Liver (tissue), 9 donors: ENCODE results near the gene TRPT1. TPM values are rescaled to one million over a fixed set of nuclear protein-coding genes. Genes with fewer than 3 reads are reported as not detected.

ENCODE experiments used
- DNase-seq: peaks from one replicate; pipeline ENCODE4 v3.0.0-alpha.2; 2017; ENCODE audit warnings: low spot score
- H3K27ac ChIP-seq, 2 donors: one replicate each; pipeline ENCODE4 v1.7.0; 2013; ENCODE audit warnings: inconsistent platforms in 2 of 2, low read length in 2 of 2, control low read depth in 1 of 2, low read depth in 1 of 2, mild to moderate bottlenecking in 1 of 2
- H3K27me3 ChIP-seq, 4 donors: one replicate each; pipeline versions ENCODE4 v1.6.1 to v1.7.0; 2013; ENCODE audit warnings: low read length in 3 of 4, inconsistent platforms in 1 of 4, mild to moderate bottlenecking in 1 of 4, moderate library complexity in 1 of 4; ENCODE audit not compliant: control insufficient read depth in 4 of 4, insufficient read depth in 4 of 4
- H3K36me3 ChIP-seq, 4 donors: one replicate each; pipeline versions ENCODE4 v1.6.1 to v1.7.0; 2013; ENCODE audit warnings: low read length in 3 of 4, mild to moderate bottlenecking in 3 of 4, low read depth in 1 of 4, moderate library complexity in 1 of 4; ENCODE audit not compliant: control insufficient read depth in 4 of 4, insufficient read depth in 3 of 4
- H3K4me1 ChIP-seq, 4 donors: one replicate each; pipeline versions ENCODE4 v1.6.1 to v1.7.0; 2013; ENCODE audit warnings: low read length in 3 of 4, mild to moderate bottlenecking in 3 of 4, moderate library complexity in 1 of 4; ENCODE audit not compliant: control insufficient read depth in 4 of 4, insufficient read depth in 4 of 4
- H3K4me3 ChIP-seq, 3 donors: one replicate each; pipeline versions ENCODE4 v1.6.1 to v1.7.0; 2013; ENCODE audit warnings: low read length in 3 of 3, control low read depth in 1 of 3, low read depth in 1 of 3, mild to moderate bottlenecking in 1 of 3
- H3K9ac ChIP-seq, 2 donors: one replicate each; pipeline ENCODE4 v1.7.0; 2013; ENCODE audit warnings: low read length in 2 of 2, mild to moderate bottlenecking in 2 of 2, moderate library complexity in 2 of 2, control low read depth in 1 of 2, low read depth in 1 of 2
- H3K9me3 ChIP-seq, 4 donors: one replicate each; pipeline versions ENCODE4 v1.6.1 to v1.7.0; 2013; ENCODE audit warnings: low read length in 3 of 4; ENCODE audit not compliant: control insufficient read depth in 4 of 4
- ATF3 ChIP-seq: IDR thresholded peaks from 2 replicates; pipeline ENCODE4 v1.6.1; 2016; ENCODE audit warnings: antibody characterized with exemption
- CTCF ChIP-seq: fragments of 150-350 bp; IDR thresholded peaks from 2 replicates; pipeline ENCODE4 v1.5.1; 2017; ENCODE audit warnings: improper control_type of control experiment, low read depth, low read length; ENCODE audit not compliant: missing input control
- EGR1 ChIP-seq, 2 donors: IDR thresholded peaks; 2 replicates each; pipeline ENCODE4 v1.6.1; 2016 to 2018; ENCODE audit warnings: antibody characterized with exemption in 2 of 2, low read depth in 2 of 2
- FOXA2 ChIP-seq: IDR thresholded peaks from 2 replicates; pipeline ENCODE4 v1.6.1; 2016; ENCODE audit warnings: antibody characterized with exemption
- GABPA ChIP-seq, 2 donors: IDR thresholded peaks in 1 of 2; conservative IDR thresholded peaks in 1 of 2; 2 replicates each; pipeline ENCODE4 v1.6.1; 2016; ENCODE audit warnings: antibody characterized with exemption in 2 of 2, mild to moderate bottlenecking in 1 of 2, moderate library complexity in 1 of 2
- HNF4A ChIP-seq, 2 donors: conservative IDR thresholded peaks; 2 replicates each; pipeline ENCODE4 v1.6.1; 2016; ENCODE audit warnings: antibody characterized with exemption in 2 of 2, mild to moderate bottlenecking in 2 of 2
- HNF4G ChIP-seq: IDR thresholded peaks from 2 replicates; pipeline ENCODE4 v1.6.1; 2016; ENCODE audit warnings: antibody characterized with exemption
- JUND ChIP-seq, 2 donors: IDR thresholded peaks; 2 replicates each; pipeline ENCODE4 v1.6.1; 2016; ENCODE audit warnings: antibody characterized with exemption in 2 of 2
- MAX ChIP-seq: IDR thresholded peaks from 2 replicates; pipeline ENCODE4 v1.6.1; 2016; ENCODE audit warnings: antibody characterized with exemption
- REST ChIP-seq: IDR thresholded peaks from 2 replicates; pipeline ENCODE4 v1.6.1; 2016; ENCODE audit warnings: antibody characterized with exemption, mild to moderate bottlenecking
- RXRA ChIP-seq, 2 donors: IDR thresholded peaks; 2 replicates each; pipeline ENCODE4 v1.6.1; 2017 to 2018; ENCODE audit warnings: antibody characterized with exemption in 2 of 2, mild to moderate bottlenecking in 1 of 2
- SP1 ChIP-seq: IDR thresholded peaks from 2 replicates; pipeline ENCODE4 v1.6.1; 2018; ENCODE audit warnings: antibody characterized with exemption, mild to moderate bottlenecking
- TAF1 ChIP-seq: conservative IDR thresholded peaks from 2 replicates; pipeline ENCODE4 v1.6.1; 2016; ENCODE audit warnings: antibody characterized with exemption, mild to moderate bottlenecking
- YY1 ChIP-seq: IDR thresholded peaks from 2 replicates; pipeline ENCODE4 v1.6.1; 2016; ENCODE audit warnings: antibody characterized with exemption, mild to moderate bottlenecking
- ZBTB33 ChIP-seq: IDR thresholded peaks from 2 replicates; pipeline ENCODE4 v1.6.1; 2016; ENCODE audit warnings: antibody characterized with exemption
- WGBS: extraction: QIAGEN DNeasy Blood & Tissue Kit; methylation state at CpG from one replicate; pipeline ENCODE4 v1.1.7; 2013; 5-methylcytosine and 5-hydroxymethylcytosine counted together
- polyA plus RNA-seq, 2 donors: library from polyadenylated mRNA; stranded (reverse) in 1 of 2; unstranded in 1 of 2; fragments of 200-250 nt in 1 of 2; fragments of >200 nt in 1 of 2; fragmentation: Nextera tagmentation in 1 of 2; extraction: Ambion mirVana in 1 of 2; gene quantifications; one replicate each; pipeline versions ENCODE4 v1.2.1 to v1.2.3, GENCODE V29; 2013 to 2015
- total RNA-seq, 2 donors: library from RNA; depleted of rRNA; stranded (reverse); fragments of >200 nt; gene quantifications; one replicate each; pipeline ENCODE4 v1.2.3, GENCODE V29; 2014
- donor health status: healthy.
- donor health status: healthy.
- donor health status: healthy.
- donor health status: healthy.
- donor health status: healthy.

Gene TRPT1
- total and polyA plus RNA-seq, 4 donors: 14.0 to 37.8 (median 20.8) TPM

DNA sequence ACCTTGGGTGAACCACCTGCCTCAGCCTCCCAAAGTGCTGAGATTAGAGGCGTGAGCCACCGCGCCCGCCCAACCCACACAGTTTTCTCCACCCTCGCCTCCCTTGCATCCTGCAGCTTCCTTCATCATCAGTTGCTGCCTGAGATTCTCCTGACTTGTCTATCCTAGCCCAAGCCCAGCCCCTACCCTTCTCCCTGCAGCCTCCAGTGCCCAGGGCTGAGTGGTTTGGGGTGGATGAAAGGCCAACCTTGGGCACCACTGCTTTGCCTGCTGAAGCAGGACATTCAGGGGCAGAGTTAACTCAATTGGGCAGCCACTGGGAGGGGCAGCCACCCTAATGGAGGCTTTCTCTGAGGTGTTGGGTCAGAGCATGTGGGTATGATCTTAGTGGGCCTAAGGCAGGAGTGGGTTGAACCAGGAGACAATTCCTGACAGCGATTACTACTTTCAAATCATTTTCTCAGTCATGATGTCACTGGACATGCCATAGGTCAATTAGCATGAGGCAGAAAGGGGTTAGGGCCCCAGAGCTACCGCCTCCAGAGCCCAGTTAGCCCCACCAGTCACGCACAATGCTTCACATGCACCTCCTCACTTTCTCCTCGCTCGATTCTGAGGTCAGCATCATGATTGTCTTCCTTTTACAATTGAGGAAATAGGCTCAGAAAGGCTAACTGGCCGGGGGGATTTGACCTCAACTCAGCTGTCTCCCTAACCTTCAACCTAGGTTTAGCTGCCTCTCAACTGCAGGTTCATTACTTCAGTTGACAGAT, 13.9 kb upstream of the TRPT1 start (continued):
- TF ChIP-seq CTCF: no peak

DNA sequence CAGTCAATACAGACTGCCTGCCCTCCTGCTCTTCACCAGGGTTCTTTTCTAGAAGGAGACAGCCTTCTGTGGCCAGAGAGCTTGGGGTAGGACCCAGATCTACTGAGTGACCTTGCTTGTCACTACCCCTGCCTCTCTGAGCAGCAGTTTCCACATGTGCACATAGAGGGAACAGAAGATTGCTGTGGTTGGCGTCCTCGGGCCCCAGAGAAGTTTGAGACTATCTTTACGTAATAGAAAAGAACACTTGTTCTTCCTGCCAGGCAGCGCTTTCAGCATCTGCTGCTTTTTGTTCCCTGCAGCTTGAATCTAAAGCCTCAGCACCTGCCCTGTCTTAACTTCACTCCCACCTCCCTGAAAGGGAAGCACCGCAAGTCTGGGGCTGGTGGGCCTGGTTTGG, 13.0 kb upstream of the TRPT1 start:
- 84% methylated on average over 5 of the region's 5 CpGs for WGBS
- Histone ChIP-seq H3K9ac (no peak overlapping the region), H3K36me3 (peaks cover 0 to 5% (median 4%) of the 10 kb centered on the region in 4 donors)

More for the DNA sequence above, 13.0 kb upstream of the TRPT1 start:
- TF ChIP-seq TAF1: no peak
- no peak for TF ChIP-seq JUND (IDR thresholded peaks at IDR 0.05)
- TF ChIP-seq FOXA2: no peak
- no peak for TF ChIP-seq CTCF
- no peak for TF ChIP-seq HNF4A (conservative IDR thresholded peaks at IDR 0.05)
- TF ChIP-seq GABPA (IDR thresholded peaks at IDR 0.05 in 1 of 2, conservative IDR thresholded peaks at IDR 0.05 in 1 of 2): no peak
- TF ChIP-seq MAX: no peak
- no peak for TF ChIP-seq HNF4G
- no peak for TF ChIP-seq RXRA (IDR thresholded peaks at IDR 0.05)
- TF ChIP-seq EGR1 (IDR thresholded peaks at IDR 0.05; ENCODE audit: low read depth in 2 of 2): no peak
- TF ChIP-seq ATF3: no peak
- no peak for TF ChIP-seq YY1
- no peak for TF ChIP-seq SP1
- no peak for TF ChIP-seq ZBTB33
- TF ChIP-seq REST: no peak
- Histone ChIP-seq H3K9me3 (no peaks in the 10 kb centered on the region), H3K27ac (peak overlapping the region in 1 of 2 donors; percentile 37), H3K27me3 (no peaks in the 10 kb centered on the region), H3K4me1 (peaks cover 27 to 59% (median 40%) of the 10 kb centered on the region in 4 donors), H3K4me3 (no peak overlapping the region)
- no peak for DNase-seq
